Measurements from ENCODE around the gene SOCS2. TPM values are rescaled to one million over a fixed set of nuclear protein-coding genes. Genes with fewer than 3 reads are reported as not detected.

Gene SOCS2
- total RNA-seq, 2 donors from 2014 or later: 14.2 to 23.4 TPM

DNA sequence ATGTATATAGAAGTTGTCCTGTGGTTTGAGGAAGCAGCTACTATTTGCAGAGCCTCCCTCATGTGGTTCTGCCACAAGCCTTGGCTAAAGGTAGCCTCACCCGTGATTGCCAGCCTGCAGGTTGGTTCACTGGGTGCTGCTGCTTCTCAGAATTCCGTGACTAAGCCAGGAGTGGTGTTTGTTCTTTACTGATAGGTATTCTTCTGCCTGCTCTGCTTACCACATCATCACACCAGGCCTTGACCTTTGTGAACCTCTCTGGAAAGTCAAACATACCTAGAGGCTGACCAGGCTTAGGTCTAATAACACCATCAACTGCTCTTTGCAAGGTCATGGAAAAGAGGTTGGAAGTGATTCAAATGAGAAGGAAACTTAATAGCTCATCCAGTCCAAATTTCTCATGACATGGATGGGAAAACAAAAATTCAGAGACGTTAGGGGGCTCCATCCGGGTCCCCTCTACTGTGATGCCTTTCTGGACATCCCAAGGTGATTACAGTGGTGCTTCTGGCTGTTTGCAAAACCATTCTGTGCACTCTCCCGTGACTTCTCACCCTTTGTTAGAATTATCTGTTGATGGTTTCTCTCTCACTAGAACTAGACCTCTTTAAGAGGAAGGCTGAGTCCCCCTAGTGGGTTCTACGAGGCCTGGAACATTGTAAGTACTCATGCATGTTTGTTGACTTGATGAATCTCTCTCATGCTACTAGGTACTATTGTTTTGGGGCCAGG, 8.5 kb upstream of the SOCS2 start:
- Histone ChIP-seq H3K4me3 (no peak overlapping the region), H3K27ac (no peak overlapping the region), H3K9me3 (no peaks in the 10 kb centered on the region), H3K27me3 (no peaks in the 10 kb centered on the region), H3K36me3 (no peaks in the 10 kb centered on the region), H3K9ac (ENCODE audit: low read depth in 2 of 2, low read length in 2 of 2) (no peak overlapping the region), H3K4me1 (no peaks in the 10 kb centered on the region)
- TF ChIP-seq, protein P1, sequence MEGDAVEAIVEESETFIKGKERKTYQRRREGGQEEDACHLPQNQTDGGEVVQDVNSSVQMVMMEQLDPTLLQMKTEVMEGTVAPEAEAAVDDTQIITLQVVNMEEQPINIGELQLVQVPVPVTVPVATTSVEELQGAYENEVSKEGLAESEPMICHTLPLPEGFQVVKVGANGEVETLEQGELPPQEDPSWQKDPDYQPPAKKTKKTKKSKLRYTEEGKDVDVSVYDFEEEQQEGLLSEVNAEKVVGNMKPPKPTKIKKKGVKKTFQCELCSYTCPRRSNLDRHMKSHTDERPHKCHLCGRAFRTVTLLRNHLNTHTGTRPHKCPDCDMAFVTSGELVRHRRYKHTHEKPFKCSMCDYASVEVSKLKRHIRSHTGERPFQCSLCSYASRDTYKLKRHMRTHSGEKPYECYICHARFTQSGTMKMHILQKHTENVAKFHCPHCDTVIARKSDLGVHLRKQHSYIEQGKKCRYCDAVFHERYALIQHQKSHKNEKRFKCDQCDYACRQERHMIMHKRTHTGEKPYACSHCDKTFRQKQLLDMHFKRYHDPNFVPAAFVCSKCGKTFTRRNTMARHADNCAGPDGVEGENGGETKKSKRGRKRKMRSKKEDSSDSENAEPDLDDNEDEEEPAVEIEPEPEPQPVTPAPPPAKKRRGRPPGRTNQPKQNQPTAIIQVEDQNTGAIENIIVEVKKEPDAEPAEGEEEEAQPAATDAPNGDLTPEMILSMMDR (IDR thresholded peaks at IDR 0.05): no peak
- no peak for DNase-seq
- intact Hi-C loops (cut with DNase I): loop anchor here (10.0 kb wide), 2 partner anchors 59 to 201 kb away; no protein-coding TSS in a partner anchor

DNA sequence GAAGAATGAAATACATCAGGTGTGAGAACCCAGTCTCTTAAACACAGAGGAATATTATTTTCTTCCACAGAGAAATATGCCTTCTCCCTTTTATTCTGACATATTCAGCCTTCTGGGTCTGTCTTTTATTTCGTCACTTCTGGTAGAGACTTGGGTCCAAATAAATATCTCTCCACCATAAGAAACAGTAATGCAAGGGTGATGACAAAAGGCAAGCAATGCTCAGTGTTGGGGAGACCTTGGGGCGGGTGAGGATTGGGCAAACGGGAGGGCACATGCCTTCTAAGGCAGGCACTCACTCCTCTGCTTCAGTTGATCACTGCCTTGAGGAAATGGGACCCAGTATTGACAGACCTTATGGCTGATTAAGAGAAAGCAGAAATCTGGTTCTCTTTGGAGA, 6.7 kb upstream of the SOCS2 start:
- Histone ChIP-seq H3K4me3 (no peak overlapping the region), H3K4me1 (no peaks in the 10 kb centered on the region), H3K36me3 (no peaks in the 10 kb centered on the region), H3K27ac (no peak overlapping the region), H3K27me3 (no peaks in the 10 kb centered on the region), H3K9ac (ENCODE audit: low read depth in 2 of 2, low read length in 2 of 2) (no peak overlapping the region), H3K9me3 (no peaks in the 10 kb centered on the region)
- intact Hi-C loops (cut with DNase I): loop anchor here (5.0 to 10.0 kb wide), 3 partner anchors 61 to 412 kb away; no protein-coding TSS in a partner anchor
- no peak for DNase-seq
- TF ChIP-seq, protein P1 (IDR thresholded peaks at IDR 0.05): no peak

DNA sequence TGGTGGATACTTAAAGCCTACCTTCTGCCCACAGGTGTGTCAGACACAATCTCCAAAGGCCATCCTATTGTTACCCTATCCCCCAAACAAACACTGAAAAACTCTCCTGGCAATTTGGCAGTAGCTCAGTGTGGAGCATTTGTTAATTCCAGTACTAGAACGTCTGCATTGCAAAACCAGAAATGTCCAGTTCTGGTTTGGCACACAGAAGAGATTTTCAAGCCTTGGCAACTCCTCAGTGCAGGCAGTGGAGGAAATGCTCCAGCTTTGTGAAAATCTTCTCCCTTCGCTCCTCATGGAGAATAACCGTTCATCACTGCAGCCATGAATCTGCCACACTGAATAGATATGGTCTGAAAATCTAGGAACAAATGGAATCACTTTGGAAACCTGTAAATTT, 5.3 kb upstream of the SOCS2 start:
- H3K4me3 ChIP-seq: no peak overlapping the region
- H3K27me3 ChIP-seq: no peaks in the 10 kb centered on the region
- H3K9ac ChIP-seq (ENCODE audit: low read depth in 2 of 2, low read length in 2 of 2): no peak overlapping the region
- DNase-seq: no peak
- H3K9me3 ChIP-seq: no peaks in the 10 kb centered on the region
- H3K36me3 ChIP-seq: no peaks in the 10 kb centered on the region
- TF ChIP-seq, protein P1 (IDR thresholded peaks at IDR 0.05): no peak
- H3K4me1 ChIP-seq: no peaks in the 10 kb centered on the region
- no peak overlapping the region for H3K27ac ChIP-seq
- intact Hi-C loops (cut with DNase I): loop anchor here (5.0 to 10.0 kb wide), 3 partner anchors 62 to 410 kb away; no protein-coding TSS in a partner anchor

DNA sequence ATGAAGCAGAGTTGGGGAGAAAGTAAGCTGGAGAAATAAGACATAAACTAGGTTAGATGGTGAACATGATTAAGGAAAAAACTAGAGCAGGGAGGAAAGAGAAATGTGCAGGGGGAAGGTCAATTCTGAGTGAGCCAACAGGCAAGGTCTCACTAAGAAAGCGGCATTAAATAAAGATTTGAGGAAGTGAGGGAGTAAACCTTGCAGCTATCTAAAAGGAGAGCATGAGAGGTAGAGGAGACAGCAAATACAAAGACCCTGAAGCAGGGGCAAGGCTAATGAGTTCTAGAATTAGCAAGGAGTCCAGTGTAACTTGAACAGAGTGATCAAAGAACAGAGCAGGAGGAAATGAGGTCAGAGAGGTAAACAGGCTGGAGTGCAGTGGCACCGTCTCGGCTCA, 4.4 kb upstream of the SOCS2 start:
- DNase-seq: no peak
- no peak overlapping the region for H3K4me3 ChIP-seq
- TF ChIP-seq, protein P1 (IDR thresholded peaks at IDR 0.05): no peak
- intact Hi-C loops (cut with DNase I): loop anchor here (2.0 to 10.0 kb wide), 4 partner anchors 63 to 533 kb away; no protein-coding TSS in a partner anchor
- no peaks in the 10 kb centered on the region for H3K27me3 ChIP-seq
- H3K4me1 ChIP-seq: no peaks in the 10 kb centered on the region
- no peaks in the 10 kb centered on the region for H3K9me3 ChIP-seq
- no peaks in the 10 kb centered on the region for H3K36me3 ChIP-seq
- no peak overlapping the region for H3K27ac ChIP-seq
- H3K9ac ChIP-seq (ENCODE audit: low read depth in 2 of 2, low read length in 2 of 2): no peak overlapping the region

DNA sequence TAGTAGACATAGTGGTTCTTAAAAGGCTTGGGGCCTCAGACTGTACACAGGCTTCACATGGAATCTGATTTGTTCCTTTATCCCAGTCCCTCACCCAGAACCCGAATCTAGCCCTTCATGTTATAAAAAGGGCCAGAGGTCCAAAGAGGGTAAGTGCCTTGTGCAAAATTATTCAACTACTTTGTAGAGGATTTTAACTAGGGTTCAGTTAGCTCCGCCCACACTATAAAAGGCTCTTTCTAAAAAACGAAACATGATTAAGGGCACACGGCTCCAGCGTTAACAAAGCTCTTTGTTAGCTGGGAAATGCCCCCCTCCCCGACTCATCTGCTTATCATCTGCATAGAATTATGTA, 3.2 kb upstream of the SOCS2 start:
- Histone ChIP-seq H3K4me1 (no peaks in the 10 kb centered on the region), H3K4me3 (peak overlapping the region; percentile 71), H3K27ac (peak overlapping the region; percentile 93), H3K36me3 (no peaks in the 10 kb centered on the region), H3K9ac (ENCODE audit: low read depth in 2 of 2, low read length in 2 of 2) (no peak overlapping the region), H3K9me3 (no peaks in the 10 kb centered on the region), H3K27me3 (no peaks in the 10 kb centered on the region)
- intact Hi-C loops (cut with DNase I): loop anchor here (2.0 to 10.0 kb wide), 4 partner anchors 64 to 532 kb away; no protein-coding TSS in a partner anchor
- DNase-seq: no peak
- TF ChIP-seq, protein P1 (IDR thresholded peaks at IDR 0.05): no peak
